ENCODE results near the gene PRRX2. TPM values are rescaled to one million over a fixed set of nuclear protein-coding genes. Genes with fewer than 3 reads are reported as not detected.

Gene PRRX2
- total RNA-seq, 1 donor from 2014 or later: 5.6 TPM

- H3K4me1 Mint-ChIP-seq (ENCODE audit: unreplicated experiment): peaks cover 25% of the 10 kb centered on the region
- no peaks in the 10 kb centered on the region for H3K9me3 Mint-ChIP-seq (ENCODE audit: unreplicated experiment)
- no peak for DNase-seq (ENCODE audit: extremely low spot score, unreplicated experiment)
Measured at GRCh38 chr9:129722913-129723312, 57.5 kb downstream of the PRRX2 start.

GRCh38 chr9:129724456-129725190, 59.2 kb downstream of the PRRX2 start:
- no peaks in the 10 kb centered on the region for H3K36me3 Mint-ChIP-seq (ENCODE audit: unreplicated experiment)
- no peak overlapping the region for H3K27ac Mint-ChIP-seq (ENCODE audit: unreplicated experiment)
- peaks cover 1% of the 10 kb centered on the region for H3K27me3 Mint-ChIP-seq (ENCODE audit: unreplicated experiment)
- no peaks in the 10 kb centered on the region for H3K9me3 Mint-ChIP-seq (ENCODE audit: unreplicated experiment)
- no peak for DNase-seq (ENCODE audit: extremely low spot score, unreplicated experiment)
- no peak for TF ChIP-seq CTCF (IDR thresholded peaks at IDR 0.05)
- H3K4me3 Mint-ChIP-seq (ENCODE audit: unreplicated experiment): no peak overlapping the region
- peaks cover 25% of the 10 kb centered on the region for H3K4me1 Mint-ChIP-seq (ENCODE audit: unreplicated experiment)

More at GRCh38 chr9:129722913-129723312, 57.5 kb downstream of the PRRX2 start:
- TF ChIP-seq CTCF (IDR thresholded peaks at IDR 0.05): no peak
- no peaks in the 10 kb centered on the region for H3K36me3 Mint-ChIP-seq (ENCODE audit: unreplicated experiment)
- H3K27ac Mint-ChIP-seq (ENCODE audit: unreplicated experiment): no peak overlapping the region
- no peak overlapping the region for H3K4me3 Mint-ChIP-seq (ENCODE audit: unreplicated experiment)
- no peaks in the 10 kb centered on the region for H3K27me3 Mint-ChIP-seq (ENCODE audit: unreplicated experiment)

GRCh38 chr9:129725795-129726251, 60.4 kb downstream of the PRRX2 start:
- peaks cover 8% of the 10 kb centered on the region for H3K27me3 Mint-ChIP-seq (ENCODE audit: unreplicated experiment)
- H3K27ac Mint-ChIP-seq (ENCODE audit: unreplicated experiment): peak overlapping the region; percentile 83
- DNase-seq (ENCODE audit: extremely low spot score, unreplicated experiment): no peak
- no peak for TF ChIP-seq CTCF (IDR thresholded peaks at IDR 0.05)
- H3K4me1 Mint-ChIP-seq (ENCODE audit: unreplicated experiment): peaks cover 25% of the 10 kb centered on the region
- H3K4me3 Mint-ChIP-seq (ENCODE audit: unreplicated experiment): no peak overlapping the region
- H3K9me3 Mint-ChIP-seq (ENCODE audit: unreplicated experiment): no peaks in the 10 kb centered on the region
- no peaks in the 10 kb centered on the region for H3K36me3 Mint-ChIP-seq (ENCODE audit: unreplicated experiment)

- Mint-ChIP-seq H3K27ac (ENCODE audit: unreplicated experiment) (peak overlapping the region; percentile 83), H3K4me1 (ENCODE audit: unreplicated experiment) (peaks cover 25% of the 10 kb centered on the region), H3K9me3 (ENCODE audit: unreplicated experiment) (no peaks in the 10 kb centered on the region), H3K4me3 (ENCODE audit: unreplicated experiment) (peak overlapping the region; percentile 56), H3K36me3 (ENCODE audit: unreplicated experiment) (no peaks in the 10 kb centered on the region), H3K27me3 (ENCODE audit: unreplicated experiment) (peaks cover 12% of the 10 kb centered on the region)
- peak; percentile 91 for TF ChIP-seq CTCF (IDR thresholded peaks at IDR 0.05)
- DNase-seq (ENCODE audit: extremely low spot score, unreplicated experiment): peak; percentile 88
Measured at GRCh38 chr9:129726322-129727160, 61.1 kb downstream of the PRRX2 start.

GRCh38 chr9:129728744-129729143, 63.3 kb downstream of the PRRX2 start:
- Mint-ChIP-seq H3K36me3 (ENCODE audit: unreplicated experiment) (no peaks in the 10 kb centered on the region), H3K4me1 (ENCODE audit: unreplicated experiment) (peaks cover 25% of the 10 kb centered on the region), H3K9me3 (ENCODE audit: unreplicated experiment) (no peaks in the 10 kb centered on the region), H3K27me3 (ENCODE audit: unreplicated experiment) (peaks cover 19% of the 10 kb centered on the region), H3K4me3 (ENCODE audit: unreplicated experiment) (no peak overlapping the region), H3K27ac (ENCODE audit: unreplicated experiment) (no peak overlapping the region)
- no peak for TF ChIP-seq CTCF (IDR thresholded peaks at IDR 0.05)
- no peak for DNase-seq (ENCODE audit: extremely low spot score, unreplicated experiment)

Data from osteocyte (in vitro differentiated cells).